KMS-11 (cell line): ENCODE results near the gene RHD.
A peak's percentile ranks its signal among the peaks of the same experiment; 100 is the strongest.
"Not testable (repeated sequence)": the region's sequence is repeated elsewhere in the genome, so short reads cannot be mapped to it uniquely, and the experiment has no call there.

ENCODE experiments used
- H2AFZ ChIP-seq: fragments of 200-600 bp; sonication (generic); 2 replicates; pipeline ENCODE4 v1.6.1; 2016; ENCODE audit warnings: antibody characterized with exemption, mixed run types, low read depth
- H3K27ac ChIP-seq: fragments of 200-600 bp; sonication (generic); 2 replicates; pipeline ENCODE4 v1.6.1; 2016; ENCODE audit warnings: mild to moderate bottlenecking, mixed run types
- H3K27me3 ChIP-seq: fragments of 200-600 bp; sonication (generic); 2 replicates; pipeline ENCODE4 v1.6.1; 2017; ENCODE audit warnings: mild to moderate bottlenecking, low read depth, mixed run types, moderate library complexity; ENCODE audit not compliant: insufficient read depth
- H3K36me3 ChIP-seq: fragments of 200-600 bp; sonication (generic); 2 replicates; pipeline ENCODE4 v1.6.1; 2017; ENCODE audit warnings: mild to moderate bottlenecking, mixed run types; ENCODE audit not compliant: insufficient read depth
- H3K4me1 ChIP-seq: fragments of 200-600 bp; sonication (generic); 2 replicates; pipeline ENCODE4 v1.6.1; 2016; ENCODE audit warnings: mild to moderate bottlenecking, low read depth, mixed run types; ENCODE audit not compliant: poor library complexity, severe bottlenecking
- H3K4me2 ChIP-seq: fragments of 200-600 bp; sonication (generic); 2 replicates; pipeline ENCODE4 v1.7.0; 2016; ENCODE audit warnings: mild to moderate bottlenecking, mixed run types
- H3K4me3 ChIP-seq: fragments of 200-600 bp; sonication (generic); IDR thresholded peaks from 2 replicates; pipeline ENCODE4 v1.6.1; 2017; ENCODE audit warnings: low read depth, low read length, mixed read lengths; ENCODE audit not compliant: insufficient read depth
- H3K79me2 ChIP-seq: fragments of 200-600 bp; sonication (generic); 2 replicates; pipeline ENCODE4 v1.6.1; 2016; ENCODE audit warnings: low read depth, mixed run types; ENCODE audit not compliant: insufficient read depth
- H3K9ac ChIP-seq: fragments of 200-600 bp; sonication (generic); 2 replicates; pipeline ENCODE4 v1.6.1; 2016; ENCODE audit warnings: mild to moderate bottlenecking, mixed run types
- H4K20me1 ChIP-seq: fragments of 200-600 bp; sonication (generic); 2 replicates; pipeline ENCODE4 v1.6.1; 2016; ENCODE audit warnings: mild to moderate bottlenecking, mixed run types; ENCODE audit not compliant: insufficient read depth
- TF ChIP-seq, protein P1 (sequence below): fragments of 200-600 bp; sonication (generic); conservative IDR thresholded peaks from 2 replicates; pipeline ENCODE4 v1.6.1; 2017; ENCODE audit warnings: low read depth, mild to moderate bottlenecking, antibody characterized with exemption, low read length, moderate library complexity, mixed read lengths

The RHD gene

DNA sequence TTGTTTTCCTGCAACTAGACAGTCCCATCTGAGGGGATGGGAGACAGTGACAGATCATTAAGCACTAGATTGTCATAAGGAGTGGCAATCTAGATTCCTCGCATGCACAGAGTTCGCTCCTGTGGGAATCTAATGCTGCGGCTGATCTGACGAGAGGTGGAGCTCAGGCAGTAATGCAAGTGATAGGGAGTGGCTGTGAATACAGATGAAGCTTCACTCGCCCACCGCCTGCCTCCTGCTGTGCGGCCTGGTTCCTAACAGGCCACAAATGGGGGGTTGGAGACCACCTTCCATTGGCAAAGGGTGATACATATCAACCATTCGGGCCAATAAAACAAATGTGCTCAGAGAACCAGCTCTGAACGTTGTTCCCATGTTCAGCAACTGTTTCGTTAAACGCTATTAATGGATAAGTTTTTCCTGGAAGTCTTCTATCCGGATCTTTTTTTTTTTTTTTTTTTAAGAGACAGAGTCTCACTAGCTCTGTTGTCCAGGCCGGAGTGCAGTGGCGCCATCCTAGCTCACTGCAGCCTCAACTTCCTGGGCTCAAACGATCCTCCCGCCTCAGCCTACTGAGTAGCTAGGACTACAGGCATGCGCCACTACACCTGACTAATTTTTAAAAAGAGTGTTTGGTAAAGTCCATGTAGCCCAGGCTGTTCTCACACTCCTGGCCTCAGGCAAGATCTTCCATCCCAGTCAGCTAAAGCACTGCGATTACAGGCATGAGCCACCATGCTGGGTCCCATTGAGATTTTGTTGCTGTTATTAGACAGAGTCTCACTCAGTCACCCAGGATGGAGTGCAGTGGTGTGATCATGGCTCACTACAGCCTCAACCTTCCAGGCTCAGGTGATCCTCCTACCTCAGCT lies 16.4 kb upstream of the RHD start:
- TF ChIP-seq, protein P1, sequence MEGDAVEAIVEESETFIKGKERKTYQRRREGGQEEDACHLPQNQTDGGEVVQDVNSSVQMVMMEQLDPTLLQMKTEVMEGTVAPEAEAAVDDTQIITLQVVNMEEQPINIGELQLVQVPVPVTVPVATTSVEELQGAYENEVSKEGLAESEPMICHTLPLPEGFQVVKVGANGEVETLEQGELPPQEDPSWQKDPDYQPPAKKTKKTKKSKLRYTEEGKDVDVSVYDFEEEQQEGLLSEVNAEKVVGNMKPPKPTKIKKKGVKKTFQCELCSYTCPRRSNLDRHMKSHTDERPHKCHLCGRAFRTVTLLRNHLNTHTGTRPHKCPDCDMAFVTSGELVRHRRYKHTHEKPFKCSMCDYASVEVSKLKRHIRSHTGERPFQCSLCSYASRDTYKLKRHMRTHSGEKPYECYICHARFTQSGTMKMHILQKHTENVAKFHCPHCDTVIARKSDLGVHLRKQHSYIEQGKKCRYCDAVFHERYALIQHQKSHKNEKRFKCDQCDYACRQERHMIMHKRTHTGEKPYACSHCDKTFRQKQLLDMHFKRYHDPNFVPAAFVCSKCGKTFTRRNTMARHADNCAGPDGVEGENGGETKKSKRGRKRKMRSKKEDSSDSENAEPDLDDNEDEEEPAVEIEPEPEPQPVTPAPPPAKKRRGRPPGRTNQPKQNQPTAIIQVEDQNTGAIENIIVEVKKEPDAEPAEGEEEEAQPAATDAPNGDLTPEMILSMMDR = no peak
- Histone ChIP-seq H2AFZ (no peak overlapping the region), H3K4me1 (no peaks in the 10 kb centered on the region), H3K4me3 (no peak overlapping the region), H3K36me3 (no peaks in the 10 kb centered on the region), H3K27me3 (no peaks in the 10 kb centered on the region), H3K9ac (no peak overlapping the region), H4K20me1 (no peaks in the 10 kb centered on the region), H3K79me2 (no peaks in the 10 kb centered on the region), H3K4me2 (no peak overlapping the region), H3K27ac (no peak overlapping the region)

DNA sequence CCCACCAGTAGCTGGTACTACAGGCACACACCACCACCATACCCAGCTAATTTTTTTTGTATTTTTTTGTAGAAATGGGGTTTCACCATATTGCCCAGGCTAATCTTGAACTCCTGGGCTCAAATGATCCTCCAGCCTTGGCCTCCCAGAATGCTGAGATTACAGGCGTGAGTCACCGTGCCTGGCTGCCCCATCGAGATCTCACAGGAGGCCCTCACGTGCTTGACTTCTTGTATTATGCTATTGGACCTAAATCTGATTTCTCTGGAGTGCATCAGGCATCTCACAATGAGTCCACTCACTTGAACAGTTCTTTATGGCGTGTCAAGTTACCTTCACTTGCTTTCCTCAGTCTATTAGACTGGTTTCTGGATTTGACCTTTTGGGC lies 15.7 kb upstream of the RHD start:
- TF ChIP-seq, protein P1 = no peak
- H3K79me2 ChIP-seq = no peaks in the 10 kb centered on the region
- no peak overlapping the region for H3K9ac ChIP-seq

DNA sequence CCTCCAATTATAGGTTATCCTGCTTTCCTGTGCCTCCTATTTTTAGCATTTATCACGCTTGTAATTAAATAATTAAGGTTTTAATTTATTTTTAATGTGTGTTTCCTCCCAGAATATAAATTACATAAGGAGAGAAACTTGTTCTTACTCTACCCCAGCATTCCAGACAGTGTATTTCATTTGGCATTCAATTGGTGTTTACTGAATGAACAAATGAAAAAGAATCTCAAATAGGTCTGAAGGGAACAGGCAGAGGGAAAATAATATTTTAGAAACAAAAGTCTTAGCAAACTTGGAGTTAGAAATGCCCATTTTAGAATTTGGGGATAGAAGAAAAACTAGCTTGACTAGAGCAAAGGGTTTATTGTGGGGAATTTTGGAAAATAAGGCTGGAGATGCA lies 15.1 kb upstream of the RHD start:
- no peak overlapping the region for H3K4me2 ChIP-seq

More for the DNA sequence above, 15.7 kb upstream of the RHD start:
- H3K27me3 ChIP-seq = no peaks in the 10 kb centered on the region
- H3K36me3 ChIP-seq = no peaks in the 10 kb centered on the region
- no peak overlapping the region for H2AFZ ChIP-seq
- H3K4me3 ChIP-seq = no peak overlapping the region
- no peak overlapping the region for H3K27ac ChIP-seq
- no peaks in the 10 kb centered on the region for H4K20me1 ChIP-seq
- H3K4me2 ChIP-seq = no peak overlapping the region
- H3K4me1 ChIP-seq = no peaks in the 10 kb centered on the region

DNA sequence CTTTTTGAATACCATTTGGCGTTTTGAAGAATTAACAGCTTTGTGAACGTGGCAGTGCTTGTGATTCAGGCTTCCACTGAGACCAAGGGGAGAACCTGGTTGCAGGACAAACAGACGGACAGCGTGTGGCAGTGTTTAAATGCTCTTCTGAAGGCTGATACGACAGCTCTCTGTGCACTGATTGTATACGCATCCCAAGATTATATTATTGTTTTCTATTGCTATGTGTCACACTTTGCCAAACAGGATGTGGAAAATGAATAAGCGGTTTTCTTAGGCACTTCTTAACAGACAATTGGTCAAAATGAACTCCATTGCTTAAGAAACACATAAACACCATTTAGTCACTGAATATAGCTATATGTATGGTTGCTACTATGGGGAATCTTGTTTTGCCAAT lies 12.5 kb upstream of the RHD start:
- H2AFZ ChIP-seq, H3K27ac ChIP-seq, H3K27me3 ChIP-seq, H3K4me3 ChIP-seq, H3K79me2 ChIP-seq, H4K20me1 ChIP-seq, H3K4me2 ChIP-seq, H3K9ac ChIP-seq, H3K4me1 ChIP-seq, H3K36me3 ChIP-seq: not testable (repeated sequence)

More for the DNA sequence above, 15.1 kb upstream of the RHD start:
- Histone ChIP-seq H3K4me1 (no peaks in the 10 kb centered on the region), H3K9ac (no peak overlapping the region), H3K4me3 (no peak overlapping the region), H3K79me2 (no peaks in the 10 kb centered on the region), H3K36me3 (no peaks in the 10 kb centered on the region), H2AFZ (no peak overlapping the region), H4K20me1 (no peaks in the 10 kb centered on the region), H3K27ac (no peak overlapping the region), H3K27me3 (no peaks in the 10 kb centered on the region)
- TF ChIP-seq, protein P1 = no peak

DNA sequence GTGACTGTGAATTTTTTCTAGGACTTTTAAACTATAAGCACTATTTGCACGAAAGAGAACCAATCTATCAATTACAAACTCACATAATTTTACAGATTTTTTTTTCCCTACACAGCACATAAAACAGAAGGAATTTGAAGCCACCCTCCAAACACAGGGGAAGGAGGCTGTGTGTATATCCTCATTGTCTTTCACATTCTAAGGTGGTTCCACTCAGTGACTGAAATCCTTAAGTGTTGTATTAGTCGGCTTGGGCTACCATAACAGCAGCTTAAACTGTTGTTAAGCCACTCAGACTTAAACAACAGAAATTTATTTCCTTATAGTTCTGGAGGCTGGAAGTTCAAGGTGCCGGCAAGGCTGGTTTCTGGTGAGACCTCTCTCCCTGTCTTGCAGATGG lies 12.0 kb upstream of the RHD start:
- not testable (repeated sequence) for H3K4me2 ChIP-seq, H3K4me3 ChIP-seq, H3K27ac ChIP-seq, H3K9ac ChIP-seq, H4K20me1 ChIP-seq, H3K4me1 ChIP-seq, H2AFZ ChIP-seq, H3K27me3 ChIP-seq, H3K36me3 ChIP-seq, H3K79me2 ChIP-seq

DNA sequence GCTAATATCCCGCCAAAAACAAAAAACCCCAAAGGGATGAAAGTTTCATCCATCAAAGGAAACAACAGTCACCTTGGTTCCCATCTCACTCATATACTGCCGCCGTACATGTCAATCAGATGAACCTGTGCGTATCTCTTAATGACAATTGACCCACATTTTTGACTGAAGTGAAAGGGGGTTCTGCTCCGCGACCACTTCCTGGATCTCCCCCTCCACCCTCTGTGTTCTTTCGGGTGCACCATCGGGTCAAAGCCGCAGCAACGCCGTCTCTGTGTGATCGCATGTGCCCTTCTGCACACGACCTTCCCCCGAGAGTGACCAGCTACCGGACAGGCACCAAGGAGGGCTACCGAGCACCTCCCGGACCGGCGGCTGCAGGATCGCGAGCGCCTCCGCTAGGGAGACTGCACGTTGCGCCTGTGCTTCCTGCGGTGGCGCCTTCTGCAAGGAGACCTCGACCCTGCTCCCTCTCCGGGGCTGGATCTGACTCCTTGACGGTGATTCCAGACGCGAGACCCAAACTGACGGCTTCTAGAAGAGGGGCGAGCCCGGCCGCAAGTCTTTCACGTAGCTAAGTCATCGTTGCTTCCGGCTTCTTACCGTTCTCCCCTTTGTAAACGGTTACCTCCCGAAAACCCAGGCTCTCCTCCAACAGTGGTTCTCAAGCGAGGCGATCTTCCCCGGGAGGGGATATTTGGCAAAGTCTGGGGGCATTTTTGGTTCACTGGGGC lies 5.6 kb upstream of the RHD start:
- not testable (repeated sequence) for H3K4me3 ChIP-seq, H3K36me3 ChIP-seq, H2AFZ ChIP-seq, H4K20me1 ChIP-seq, H3K27me3 ChIP-seq, H3K4me1 ChIP-seq, H3K79me2 ChIP-seq
- peak overlapping the region; percentile 80 for H3K27ac ChIP-seq
- peak overlapping the region; percentile 60 for H3K4me2 ChIP-seq
- H3K9ac ChIP-seq = peak overlapping the region; percentile 58; the same call in 1 of the 2 replicates

DNA sequence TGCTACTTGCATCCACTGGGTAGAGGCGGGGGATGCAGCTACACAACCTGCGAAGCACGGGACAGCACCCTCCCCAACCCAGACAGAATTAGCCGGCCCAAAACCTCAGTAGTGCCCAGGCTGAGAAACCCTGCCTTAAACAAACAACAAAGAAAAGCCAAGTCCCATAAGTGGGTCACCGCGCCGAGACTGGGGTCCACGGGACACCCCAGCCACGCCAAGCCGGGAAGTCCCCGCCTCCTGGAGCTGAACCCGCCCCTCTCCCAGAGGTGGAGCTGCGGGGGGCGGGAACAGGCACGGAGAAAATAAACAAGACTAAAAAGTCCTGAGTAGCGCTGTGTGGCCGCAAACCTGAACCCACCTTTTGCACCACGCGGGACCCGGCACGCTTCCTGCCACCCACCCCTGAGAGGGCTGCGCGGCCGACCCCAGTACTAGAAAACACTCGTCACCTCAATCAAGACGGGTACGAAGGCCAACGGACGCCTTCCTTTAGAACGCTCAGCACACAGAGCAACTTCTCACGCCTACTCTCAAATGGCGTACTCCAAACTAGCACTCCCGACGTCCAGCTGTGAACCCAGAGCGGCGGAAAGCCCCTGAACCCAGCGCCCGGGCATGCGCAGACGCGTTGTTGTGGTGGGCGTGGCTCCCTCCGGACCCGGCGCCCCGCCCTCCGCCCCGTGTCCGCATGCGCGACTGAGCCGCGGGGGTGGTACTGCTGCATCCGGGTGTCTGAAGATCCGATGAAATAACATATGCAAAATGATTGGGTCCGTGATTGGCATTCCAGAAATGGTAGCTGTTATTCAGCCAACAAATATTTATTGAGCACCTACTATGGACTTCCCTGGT lies 4.8 kb upstream of the RHD start:
- H3K79me2 ChIP-seq, H3K36me3 ChIP-seq, H4K20me1 ChIP-seq, H3K4me3 ChIP-seq, H3K27me3 ChIP-seq, H3K4me1 ChIP-seq: not testable (repeated sequence)
- Histone ChIP-seq H2AFZ (peak overlapping the region; percentile 64; the same call in 1 of the 2 replicates), H3K4me2 (peak overlapping the region; percentile 55), H3K27ac (peak overlapping the region; percentile 80), H3K9ac (peak overlapping the region; percentile 58; the same call in 1 of the 2 replicates)
